Activated naive CD8-positive, alpha-beta T cell treated with anti-CD3 and anti-CD28 coated beads, Interleukin-2, amount 50 U/mL, for 24 hours (primary cell): Measurements from ENCODE around the gene PAPPA.

Experiments used
- ATAC-seq: fragments of 150-1000 bp; cut with Tn5 transposase; one replicate; pipeline ENCODE4 v1.10.0; 2021
- DNase-seq: peaks from one replicate; pipeline ENCODE4 v3.0.0; 2021
- H3K27ac Mint-ChIP-seq: one replicate; pipeline ENCODE4 v1.8.0; 2021; ENCODE audit warnings: mild to moderate bottlenecking, mixed read lengths
- H3K27me3 Mint-ChIP-seq: one replicate; pipeline ENCODE4 v1.8.0; 2021; ENCODE audit warnings: mixed read lengths
- H3K36me3 Mint-ChIP-seq: one replicate; pipeline ENCODE4 v1.8.0; 2021; ENCODE audit warnings: low read depth, mixed read lengths
- H3K4me1 Mint-ChIP-seq: one replicate; pipeline ENCODE4 v1.8.0; 2021; ENCODE audit warnings: mixed read lengths
- H3K4me3 Mint-ChIP-seq: one replicate; pipeline ENCODE4 v1.8.0; 2021; ENCODE audit warnings: mild to moderate bottlenecking, moderate library complexity, mixed read lengths
- H3K9me3 Mint-ChIP-seq: one replicate; pipeline ENCODE4 v1.8.0; 2021; ENCODE audit warnings: mixed read lengths

PAPPA gene

GRCh38 chr9:116280529-116280928, 126.9 kb downstream of the PAPPA start:
- ATAC-seq = no peak
- Mint-ChIP-seq H3K27ac (no peak overlapping the region), H3K27me3 (peaks cover 5% of the 10 kb centered on the region), H3K4me3 (no peak overlapping the region), H3K9me3 (no peaks in the 10 kb centered on the region), H3K4me1 (no peaks in the 10 kb centered on the region), H3K36me3 (no peaks in the 10 kb centered on the region)
- no peak for DNase-seq

DNA sequence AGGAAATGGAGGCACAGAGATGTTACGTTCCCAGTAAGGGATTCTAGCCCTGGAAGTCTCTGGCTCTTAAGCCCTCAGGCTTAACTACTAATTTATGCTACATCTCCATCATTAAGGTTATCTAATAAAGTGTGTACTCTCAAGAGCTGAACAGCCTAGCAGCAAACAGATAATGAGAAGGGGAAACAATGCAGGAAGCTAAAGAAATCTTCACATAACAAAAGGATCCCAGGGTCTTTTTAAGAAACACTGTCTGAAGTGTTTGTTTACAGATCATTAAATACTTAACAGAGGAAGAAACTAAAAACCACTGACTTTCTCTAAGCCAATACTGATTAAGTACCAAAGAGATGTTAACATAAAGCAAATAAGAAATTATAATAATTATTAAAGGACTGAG, 129.0 kb downstream of the PAPPA start:
- no peak overlapping the region for H3K27ac Mint-ChIP-seq
- no peak for DNase-seq
- peaks cover 3% of the 10 kb centered on the region for H3K27me3 Mint-ChIP-seq
- H3K4me3 Mint-ChIP-seq = no peak overlapping the region
- H3K4me1 Mint-ChIP-seq = no peaks in the 10 kb centered on the region
- H3K9me3 Mint-ChIP-seq = no peaks in the 10 kb centered on the region
- ATAC-seq = no peak
- H3K36me3 Mint-ChIP-seq = no peaks in the 10 kb centered on the region

DNA sequence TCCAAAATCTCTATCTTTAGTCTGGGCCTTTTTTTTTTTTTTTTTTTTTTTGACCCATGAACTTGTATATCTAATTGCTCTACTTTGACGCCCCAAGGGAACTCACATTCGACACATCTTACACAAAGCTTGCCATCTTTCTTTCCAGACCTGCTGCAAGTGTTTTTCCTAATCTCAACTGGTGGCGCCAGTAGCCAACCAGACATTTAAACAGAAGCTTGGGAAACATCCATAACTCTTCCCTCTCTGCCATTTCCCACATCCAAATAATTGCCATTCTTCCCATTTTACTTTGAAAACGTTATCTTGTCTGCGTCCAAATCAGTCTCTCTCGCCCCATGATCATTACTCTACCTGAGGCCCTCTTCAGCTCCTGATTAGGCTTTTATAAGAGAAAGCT, 130.9 kb downstream of the PAPPA start:
- Mint-ChIP-seq H3K4me1 (no peaks in the 10 kb centered on the region), H3K27me3 (peaks cover 3% of the 10 kb centered on the region), H3K9me3 (no peaks in the 10 kb centered on the region), H3K27ac (no peak overlapping the region), H3K4me3 (no peak overlapping the region), H3K36me3 (no peaks in the 10 kb centered on the region)
- DNase-seq (no peak), ATAC-seq (no peak)

DNA sequence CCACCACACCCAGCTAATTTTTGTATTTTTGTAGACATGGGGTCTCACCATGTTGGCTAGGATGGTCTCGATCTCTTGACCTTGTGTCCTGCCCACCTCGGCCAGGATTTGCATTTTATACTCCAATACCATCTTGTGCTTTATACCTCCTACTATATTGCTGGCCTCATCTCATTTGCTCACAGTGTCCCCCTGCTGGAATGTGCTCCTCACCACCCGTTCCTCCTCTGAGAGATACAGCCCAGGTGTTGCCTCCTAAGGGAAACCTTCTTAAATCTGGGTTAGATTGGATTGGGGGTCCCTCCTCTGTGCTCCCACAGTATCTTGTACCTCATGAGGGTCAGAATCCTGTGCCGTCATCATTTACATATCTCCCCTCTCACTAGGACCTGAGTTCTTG, 131.7 kb downstream of the PAPPA start:
- no peak for ATAC-seq
- DNase-seq = no peak
- H3K27me3 Mint-ChIP-seq = peaks cover 3% of the 10 kb centered on the region
- H3K4me1 Mint-ChIP-seq = no peaks in the 10 kb centered on the region
- no peak overlapping the region for H3K4me3 Mint-ChIP-seq
- H3K9me3 Mint-ChIP-seq = no peaks in the 10 kb centered on the region
- H3K27ac Mint-ChIP-seq = no peak overlapping the region
- no peaks in the 10 kb centered on the region for H3K36me3 Mint-ChIP-seq

DNA sequence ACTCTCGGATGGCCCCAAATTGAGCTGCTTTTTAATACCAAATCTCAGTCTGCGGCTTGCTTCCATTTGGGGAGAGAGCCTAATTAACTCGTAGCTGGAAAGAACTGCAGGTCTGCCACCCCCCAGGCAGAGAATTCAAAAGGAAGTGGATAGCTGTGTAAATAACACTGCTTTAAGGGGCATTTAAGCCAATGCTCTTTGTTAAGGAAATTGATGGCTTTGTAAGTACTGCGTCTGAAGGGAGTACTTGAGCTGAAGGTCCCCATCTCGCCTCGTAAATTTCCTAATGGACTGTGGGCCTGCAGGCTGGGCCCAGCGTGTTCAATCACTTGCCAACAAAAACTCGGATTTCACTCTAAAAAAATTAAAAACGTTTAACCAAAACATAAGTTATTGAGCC, 132.7 kb downstream of the PAPPA start:
- no peaks in the 10 kb centered on the region for H3K36me3 Mint-ChIP-seq
- ATAC-seq (no peak), DNase-seq (no peak)
- no peak overlapping the region for H3K27ac Mint-ChIP-seq
- H3K9me3 Mint-ChIP-seq = no peaks in the 10 kb centered on the region
- no peak overlapping the region for H3K4me3 Mint-ChIP-seq
- H3K27me3 Mint-ChIP-seq = peaks cover 5% of the 10 kb centered on the region
- H3K4me1 Mint-ChIP-seq = no peaks in the 10 kb centered on the region

DNA sequence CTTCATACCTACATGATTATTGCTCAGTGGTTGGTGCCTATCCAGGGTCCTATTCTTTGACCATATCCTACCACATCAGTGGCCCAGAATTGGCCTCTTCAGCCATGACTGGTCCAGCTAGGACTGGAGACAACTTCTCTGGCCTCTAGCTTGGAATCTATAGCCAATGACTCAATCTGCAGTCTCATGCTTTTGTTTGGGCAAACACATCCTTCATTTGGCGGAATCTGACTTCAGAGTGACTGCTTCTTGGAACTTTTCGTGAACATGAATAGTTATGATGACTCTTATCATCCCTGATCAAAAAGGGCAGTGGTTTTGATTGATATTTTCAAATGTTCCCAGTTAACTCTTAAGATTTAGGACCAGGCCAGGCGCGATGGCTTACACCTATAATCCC, 134.1 kb downstream of the PAPPA start:
- H3K4me3 Mint-ChIP-seq = no peak overlapping the region
- H3K9me3 Mint-ChIP-seq = no peaks in the 10 kb centered on the region
- ATAC-seq = no peak
- no peak for DNase-seq
- H3K27me3 Mint-ChIP-seq = peaks cover 5% of the 10 kb centered on the region
- no peaks in the 10 kb centered on the region for H3K4me1 Mint-ChIP-seq
- H3K27ac Mint-ChIP-seq = no peak overlapping the region
- H3K36me3 Mint-ChIP-seq = no peaks in the 10 kb centered on the region

GRCh38 chr9:116288658-116289057, 135.1 kb downstream of the PAPPA start:
- Mint-ChIP-seq H3K4me1 (no peaks in the 10 kb centered on the region), H3K4me3 (no peak overlapping the region), H3K36me3 (no peaks in the 10 kb centered on the region), H3K27ac (no peak overlapping the region), H3K27me3 (peaks cover 5% of the 10 kb centered on the region), H3K9me3 (no peaks in the 10 kb centered on the region)
- DNase-seq (no peak), ATAC-seq (no peak)

DNA sequence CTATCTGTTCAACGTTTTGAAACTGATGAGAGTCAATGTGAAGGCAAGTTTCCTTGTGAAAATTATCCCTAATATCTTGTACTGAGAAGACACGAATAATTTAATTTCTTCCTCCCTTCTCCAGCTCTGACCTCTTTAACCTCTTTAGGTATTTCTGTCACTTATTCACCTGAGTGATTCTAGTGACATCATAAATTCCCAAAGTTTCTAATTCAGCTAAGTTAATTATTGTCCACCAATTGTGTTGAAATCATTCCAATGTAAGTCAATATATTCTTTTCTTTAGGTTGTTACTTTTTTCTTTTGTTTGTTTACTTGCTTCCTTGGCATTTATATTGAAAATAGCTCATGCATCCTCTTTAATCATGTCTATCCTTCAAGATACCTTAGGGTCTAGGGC, 143.8 kb downstream of the PAPPA start:
- Mint-ChIP-seq H3K9me3 (no peaks in the 10 kb centered on the region), H3K27ac (no peak overlapping the region), H3K4me3 (no peak overlapping the region), H3K36me3 (no peaks in the 10 kb centered on the region), H3K4me1 (no peaks in the 10 kb centered on the region), H3K27me3 (peaks cover 3% of the 10 kb centered on the region)
- ATAC-seq (no peak), DNase-seq (no peak)

DNA sequence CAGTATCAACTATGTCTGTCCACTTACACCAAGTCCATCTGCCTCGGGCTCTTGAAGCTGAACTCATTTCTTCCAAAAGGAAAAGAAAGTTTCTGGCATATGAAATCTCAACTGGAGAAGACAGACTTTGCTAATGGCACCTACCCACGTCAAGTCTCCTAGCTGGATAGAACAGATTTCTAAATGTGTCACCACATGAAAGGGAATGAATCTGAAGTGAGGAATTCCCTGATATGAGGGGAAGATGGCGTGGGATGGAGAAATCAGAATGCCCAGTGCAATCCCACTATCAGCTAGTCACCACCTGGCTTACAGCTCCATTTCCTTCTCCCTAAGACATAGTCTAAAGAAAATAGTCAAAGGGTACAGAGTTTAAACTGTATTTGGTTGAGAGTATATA, 144.7 kb downstream of the PAPPA start:
- no peak overlapping the region for H3K27ac Mint-ChIP-seq
- H3K9me3 Mint-ChIP-seq = no peaks in the 10 kb centered on the region
- ATAC-seq (no peak), DNase-seq (no peak)
- H3K36me3 Mint-ChIP-seq = no peaks in the 10 kb centered on the region
- H3K27me3 Mint-ChIP-seq = peaks cover 3% of the 10 kb centered on the region
- H3K4me3 Mint-ChIP-seq = no peak overlapping the region
- no peaks in the 10 kb centered on the region for H3K4me1 Mint-ChIP-seq

GRCh38 chr9:116298878-116299391, 145.3 kb downstream of the PAPPA start:
- peaks cover 3% of the 10 kb centered on the region for H3K27me3 Mint-ChIP-seq
- no peaks in the 10 kb centered on the region for H3K36me3 Mint-ChIP-seq
- no peaks in the 10 kb centered on the region for H3K9me3 Mint-ChIP-seq
- H3K27ac Mint-ChIP-seq = no peak overlapping the region
- DNase-seq (no peak), ATAC-seq (no peak)
- H3K4me1 Mint-ChIP-seq = no peaks in the 10 kb centered on the region
- no peak overlapping the region for H3K4me3 Mint-ChIP-seq

DNA sequence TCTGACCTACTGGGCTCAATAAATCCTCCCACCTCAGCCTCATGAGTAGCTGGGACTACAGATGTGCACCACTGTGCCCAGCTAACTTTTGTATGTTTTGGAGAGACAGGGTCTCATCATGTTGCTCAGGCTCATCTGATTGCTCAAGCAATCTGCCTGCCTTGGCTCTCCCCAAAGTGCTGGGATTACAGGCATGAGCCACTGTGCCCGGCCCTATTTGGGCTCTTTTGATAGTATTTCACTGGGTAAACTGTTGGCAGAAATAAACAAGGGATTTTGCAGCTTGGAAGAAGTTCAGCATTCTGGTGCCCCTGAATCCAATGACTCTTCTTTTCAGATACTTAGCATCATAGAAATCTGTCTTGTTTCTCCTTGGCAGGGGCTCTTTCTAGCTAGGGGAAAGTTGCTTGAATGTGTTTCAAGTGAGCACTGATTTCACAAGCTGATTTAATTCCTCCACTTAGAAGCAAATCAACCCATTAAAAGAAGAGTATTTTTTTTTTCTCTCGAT, 146.8 kb downstream of the PAPPA start:
- H3K36me3 Mint-ChIP-seq = no peaks in the 10 kb centered on the region
- no peak overlapping the region for H3K4me3 Mint-ChIP-seq
- no peaks in the 10 kb centered on the region for H3K4me1 Mint-ChIP-seq
- H3K27me3 Mint-ChIP-seq = peaks cover 3% of the 10 kb centered on the region
- no peak for DNase-seq
- H3K27ac Mint-ChIP-seq = no peak overlapping the region
- no peak for ATAC-seq
- peaks cover 3% of the 10 kb centered on the region for H3K9me3 Mint-ChIP-seq

DNA sequence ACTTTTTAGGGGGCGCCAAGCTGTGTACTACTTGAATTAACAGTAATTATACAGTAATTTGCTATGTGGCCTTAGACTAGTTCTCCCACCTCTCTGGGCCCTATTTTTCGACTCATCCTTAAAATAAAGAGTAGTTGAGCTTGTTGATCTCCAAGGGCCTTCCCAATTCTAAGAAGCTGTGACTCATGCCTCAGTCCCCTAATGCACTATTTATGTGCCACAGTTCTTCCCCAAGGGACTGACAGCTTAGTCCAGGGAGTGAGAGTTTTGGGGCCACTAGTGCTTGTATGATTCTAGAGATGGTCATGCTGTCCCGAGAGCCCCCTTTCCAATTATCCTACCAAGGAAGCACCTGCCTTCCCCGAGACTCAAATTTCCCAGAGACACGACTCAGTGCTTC, 149.7 kb downstream of the PAPPA start:
- no peak for DNase-seq
- no peaks in the 10 kb centered on the region for H3K36me3 Mint-ChIP-seq
- H3K4me3 Mint-ChIP-seq = no peak overlapping the region
- no peak for ATAC-seq
- peaks cover 3% of the 10 kb centered on the region for H3K9me3 Mint-ChIP-seq
- no peak overlapping the region for H3K27ac Mint-ChIP-seq
- no peaks in the 10 kb centered on the region for H3K4me1 Mint-ChIP-seq
- H3K27me3 Mint-ChIP-seq = peaks cover 3% of the 10 kb centered on the region

GRCh38 chr9:116303886-116304538, 150.4 kb downstream of the PAPPA start:
- Mint-ChIP-seq H3K36me3 (no peaks in the 10 kb centered on the region), H3K9me3 (peaks cover 3% of the 10 kb centered on the region), H3K4me3 (no peak overlapping the region), H3K4me1 (no peaks in the 10 kb centered on the region), H3K27me3 (peaks cover 3% of the 10 kb centered on the region), H3K27ac (no peak overlapping the region)
- no peak for DNase-seq
- ATAC-seq = no peak

DNA sequence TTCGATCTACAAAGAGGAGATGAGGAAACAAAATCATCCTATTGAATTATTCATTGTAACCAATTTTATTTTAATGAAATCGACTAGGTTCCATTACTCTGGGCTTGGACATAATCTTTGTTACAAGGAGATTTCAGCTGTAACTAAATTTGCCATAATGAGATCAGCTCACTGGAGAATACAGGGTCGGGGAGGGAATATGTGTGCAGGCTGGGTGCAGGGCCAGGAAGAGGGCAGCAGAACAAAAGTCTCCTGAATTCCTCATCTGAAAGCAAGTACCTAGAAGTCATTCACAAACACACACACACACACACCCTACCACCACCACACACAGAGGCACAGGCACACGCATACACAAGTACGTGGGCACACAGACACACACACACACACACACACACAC, 151.2 kb downstream of the PAPPA start:
- H3K36me3 Mint-ChIP-seq = no peaks in the 10 kb centered on the region
- peaks cover 2% of the 10 kb centered on the region for H3K27me3 Mint-ChIP-seq
- H3K9me3 Mint-ChIP-seq = peaks cover 3% of the 10 kb centered on the region
- no peak overlapping the region for H3K27ac Mint-ChIP-seq
- H3K4me3 Mint-ChIP-seq = no peak overlapping the region
- no peak for ATAC-seq
- no peak for DNase-seq
- H3K4me1 Mint-ChIP-seq = no peaks in the 10 kb centered on the region

DNA sequence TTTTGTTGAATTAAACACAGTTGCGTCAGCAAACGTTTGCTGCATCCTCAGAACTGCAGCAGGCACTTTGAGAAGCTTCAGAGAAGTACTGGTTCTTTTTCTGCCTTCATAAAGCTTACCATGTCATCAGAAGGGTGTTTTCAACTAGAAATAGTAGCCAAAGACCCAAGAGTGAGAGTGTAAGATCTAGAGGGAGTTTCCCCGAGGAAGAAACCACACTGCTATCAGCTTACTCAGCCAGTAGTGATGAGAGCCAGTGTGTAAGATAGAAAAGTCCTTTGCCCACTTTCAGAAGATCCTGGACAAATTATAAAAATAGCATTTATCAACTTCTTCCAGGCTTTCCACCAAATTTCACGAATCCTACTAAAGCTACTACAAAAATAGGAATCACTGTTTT, 154.5 kb downstream of the PAPPA start:
- Mint-ChIP-seq H3K36me3 (no peaks in the 10 kb centered on the region), H3K4me3 (no peak overlapping the region), H3K9me3 (peaks cover 3% of the 10 kb centered on the region), H3K4me1 (no peaks in the 10 kb centered on the region), H3K27me3 (peaks cover 2% of the 10 kb centered on the region), H3K27ac (no peak overlapping the region)
- no peak for ATAC-seq
- no peak for DNase-seq
